Hematopoietic multipotent progenitor cell treated with erythropoietin and hydrocortisone succinate and interleukin-3 and kit ligand, for 6 days (in vitro differentiated cells): Measurements from ENCODE around the gene PCP2.

Experiments
- DNase-seq: peaks from one replicate; pipeline ENCODE4 v3.0.0-alpha.2; 2015

The PCP2 gene

GRCh38 chr19:7638802-7639465 lies 5.4 kb upstream of the PCP2 start:
- no peak for DNase-seq

GRCh38 chr19:7637374-7638256 lies 4.1 kb upstream of the PCP2 start:
- DNase-seq = peak; percentile 75

- DNase-seq = peak; percentile 87
These were observed 3.3 kb upstream of the PCP2 start, which contains the start of gene STXBP2 for GRCh38 chr19:7636691-7637373. STXBP2 (plus strand) TSS chr19:7637110; CDS start chr19:7637150, 40 bp downstream.

GRCh38 chr19:7636317-7636690 lies 2.8 kb upstream of the PCP2 start:
- DNase-seq = no peak

GRCh38 chr19:7635670-7636069 lies 2.2 kb upstream of the PCP2 start:
- no peak for DNase-seq

GRCh38 chr19:7632340-7633203 lies 947 bp downstream of the PCP2 start:
- no peak for DNase-seq

GRCh38 chr19:7631577-7631976 lies 1.9 kb downstream of the PCP2 start:
- no peak for DNase-seq

- DNase-seq = peak; percentile 99
These were observed 4.0 kb downstream of the PCP2 start, which contains the start of the genes PET100 and XAB2 for GRCh38 chr19:7629347-7630054. PET100 (plus strand) TSS chr19:7629793; CDS start chr19:7629834, 41 bp downstream. XAB2 (minus strand) TSS chr19:7629545; CDS start chr19:7629527, 18 bp downstream.

GRCh38 chr19:7628589-7629311 lies 4.8 kb downstream of the PCP2 start:
- DNase-seq = no peak

- DNase-seq = no peak
These were observed 6.4 kb downstream of the PCP2 start for GRCh38 chr19:7627166-7627565.

- no peak for DNase-seq
These were observed 7.7 kb downstream of the PCP2 start for GRCh38 chr19:7625763-7626372.

- DNase-seq = no peak
These were observed 8.7 kb downstream of the PCP2 start for GRCh38 chr19:7624810-7625209.

GRCh38 chr19:7623725-7624603 lies 9.6 kb downstream of the PCP2 start:
- no peak for DNase-seq

GRCh38 chr19:7622933-7623685 lies 10.4 kb downstream of the PCP2 start:
- DNase-seq = peak; percentile 62

GRCh38 chr19:7620442-7621412 lies 12.8 kb downstream of the PCP2 start:
- no peak for DNase-seq

GRCh38 chr19:7619671-7620441 lies 13.7 kb downstream of the PCP2 start:
- no peak for DNase-seq
